GM10266 (cell line): ENCODE data around the gene LEFTY2.

Experiments
- DNase-seq: peaks from one replicate; pipeline ENCODE4 v3.0.0; 2012; ENCODE audit errors: extremely low spot score
- TF ChIP-seq, protein P1 (sequence below): IDR thresholded peaks from 2 replicates; pipeline ENCODE4 v1.5.1; 2012; ENCODE audit warnings: mild to moderate bottlenecking, low read depth; ENCODE audit not compliant: control insufficient read depth, insufficient read depth; ENCODE audit errors: missing control alignments

The LEFTY2 gene

GRCh38 chr1:225921734-225922709 lies 19.0 kb downstream of the LEFTY2 start:
- TF ChIP-seq, protein P1, sequence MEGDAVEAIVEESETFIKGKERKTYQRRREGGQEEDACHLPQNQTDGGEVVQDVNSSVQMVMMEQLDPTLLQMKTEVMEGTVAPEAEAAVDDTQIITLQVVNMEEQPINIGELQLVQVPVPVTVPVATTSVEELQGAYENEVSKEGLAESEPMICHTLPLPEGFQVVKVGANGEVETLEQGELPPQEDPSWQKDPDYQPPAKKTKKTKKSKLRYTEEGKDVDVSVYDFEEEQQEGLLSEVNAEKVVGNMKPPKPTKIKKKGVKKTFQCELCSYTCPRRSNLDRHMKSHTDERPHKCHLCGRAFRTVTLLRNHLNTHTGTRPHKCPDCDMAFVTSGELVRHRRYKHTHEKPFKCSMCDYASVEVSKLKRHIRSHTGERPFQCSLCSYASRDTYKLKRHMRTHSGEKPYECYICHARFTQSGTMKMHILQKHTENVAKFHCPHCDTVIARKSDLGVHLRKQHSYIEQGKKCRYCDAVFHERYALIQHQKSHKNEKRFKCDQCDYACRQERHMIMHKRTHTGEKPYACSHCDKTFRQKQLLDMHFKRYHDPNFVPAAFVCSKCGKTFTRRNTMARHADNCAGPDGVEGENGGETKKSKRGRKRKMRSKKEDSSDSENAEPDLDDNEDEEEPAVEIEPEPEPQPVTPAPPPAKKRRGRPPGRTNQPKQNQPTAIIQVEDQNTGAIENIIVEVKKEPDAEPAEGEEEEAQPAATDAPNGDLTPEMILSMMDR: no peak

GRCh38 chr1:225919906-225920305 lies 21.1 kb downstream of the LEFTY2 start:
- no peak for DNase-seq

More at GRCh38 chr1:225921734-225922709, 19.0 kb downstream of the LEFTY2 start:
- DNase-seq: no peak

DNA sequence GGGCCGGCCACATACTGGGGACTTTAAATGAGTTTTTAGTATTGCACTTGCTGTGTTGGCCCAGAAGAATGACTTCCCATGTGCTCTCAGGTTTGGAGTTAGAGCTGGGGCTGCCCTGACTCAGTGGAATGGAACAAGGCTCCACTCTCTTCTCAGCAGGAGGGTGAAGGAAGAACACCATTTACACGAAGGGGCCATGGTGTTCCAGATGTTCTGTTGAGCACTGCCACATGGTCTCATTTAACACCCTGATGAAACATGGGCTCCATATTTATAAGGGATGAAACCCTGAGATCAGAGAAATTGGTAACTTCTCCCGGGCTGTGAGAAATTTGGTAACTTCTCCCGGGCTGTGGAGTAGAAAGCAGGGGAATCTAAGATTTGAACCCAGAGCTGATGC lies 22.7 kb downstream of the LEFTY2 start:
- DNase-seq: no peak
- TF ChIP-seq, protein P1: no peak

More at GRCh38 chr1:225919906-225920305, 21.1 kb downstream of the LEFTY2 start:
- TF ChIP-seq, protein P1: no peak

GRCh38 chr1:225917536-225917935 lies 23.5 kb downstream of the LEFTY2 start:
- no peak for DNase-seq
- TF ChIP-seq, protein P1: no peak

DNA sequence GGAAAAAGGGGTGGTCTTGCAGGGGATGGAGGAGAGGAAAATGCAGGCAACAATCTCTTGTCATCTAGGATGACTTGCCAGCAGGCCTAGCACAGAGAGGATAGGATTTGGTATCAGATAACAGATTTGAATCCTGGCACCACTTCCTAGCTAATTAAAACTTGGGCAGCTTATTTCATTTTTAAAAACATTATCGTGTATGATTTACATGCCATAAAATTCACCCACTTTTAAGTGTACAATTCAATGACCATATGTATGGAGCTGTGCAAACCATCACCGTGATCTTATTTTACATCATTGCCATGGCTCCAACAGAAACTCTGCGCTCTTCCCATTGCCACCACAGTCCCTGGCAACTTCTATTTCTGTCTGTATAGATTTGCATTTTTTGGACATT lies 23.9 kb downstream of the LEFTY2 start:
- DNase-seq: no peak
- TF ChIP-seq, protein P1: no peak

- DNase-seq: no peak
- TF ChIP-seq, protein P1: no peak
Measured at GRCh38 chr1:225915538-225915991, 25.5 kb downstream of the LEFTY2 start.

DNA sequence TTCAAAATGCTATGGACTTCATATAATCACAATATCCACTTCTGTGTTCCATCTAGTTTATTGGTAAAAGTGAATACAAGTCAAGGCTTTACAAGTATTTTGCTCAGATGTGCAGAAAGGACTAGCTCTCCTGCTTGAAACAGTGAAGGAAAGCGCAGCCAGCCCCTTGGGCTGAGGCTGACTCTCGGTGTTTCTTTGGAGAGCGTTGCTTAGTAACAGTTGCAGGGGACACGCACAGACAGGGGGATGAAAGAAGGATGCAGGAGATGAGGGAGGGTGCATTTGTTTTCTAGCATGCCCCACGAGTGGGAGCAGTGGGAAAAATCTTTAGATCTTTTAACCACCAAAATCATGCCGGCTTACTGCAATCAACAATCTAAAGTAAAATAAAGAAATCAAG lies 26.1 kb downstream of the LEFTY2 start:
- DNase-seq: no peak
- TF ChIP-seq, protein P1: no peak
